Loucy (cell line): ENCODE measurements around the gene UAP1L1.

Source experiments
- EZH2phosphoT487 ChIP-seq: fragments of 200-600 bp; IDR thresholded peaks from 2 replicates; pipeline ENCODE4 v1.6.1; 2018; ENCODE audit warnings: antibody characterized with exemption, mild to moderate bottlenecking, moderate library complexity, borderline replicate concordance
- TF ChIP-seq, protein P1 (sequence below): fragments of 200-600 bp; sonication (generic); conservative IDR thresholded peaks from 2 replicates; pipeline ENCODE4 v1.5.1; 2014; ENCODE audit warnings: mild to moderate bottlenecking, antibody characterized with exemption, low read length

DNA sequence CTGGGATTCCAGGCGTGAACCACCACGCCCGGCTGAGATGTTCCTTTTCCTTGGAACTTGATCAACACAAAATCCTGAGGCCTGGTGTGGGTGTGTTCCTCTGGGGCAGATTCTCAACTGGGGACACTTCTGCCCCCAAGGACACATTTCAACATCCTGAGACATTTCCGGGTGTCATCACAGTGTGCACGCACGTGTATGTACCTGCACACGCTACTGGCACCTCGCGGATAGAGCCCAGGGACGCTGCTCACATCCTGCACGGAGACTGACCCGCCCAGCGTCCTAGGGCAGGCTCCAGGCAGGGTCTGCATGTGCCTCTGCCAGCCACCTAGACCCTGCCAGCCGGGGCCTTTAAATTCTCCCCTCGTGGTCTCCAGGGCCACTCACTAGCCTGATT lies 14.9 kb upstream of the UAP1L1 start:
- no peak for TF ChIP-seq EZH2phosphoT487
- TF ChIP-seq, protein P1, sequence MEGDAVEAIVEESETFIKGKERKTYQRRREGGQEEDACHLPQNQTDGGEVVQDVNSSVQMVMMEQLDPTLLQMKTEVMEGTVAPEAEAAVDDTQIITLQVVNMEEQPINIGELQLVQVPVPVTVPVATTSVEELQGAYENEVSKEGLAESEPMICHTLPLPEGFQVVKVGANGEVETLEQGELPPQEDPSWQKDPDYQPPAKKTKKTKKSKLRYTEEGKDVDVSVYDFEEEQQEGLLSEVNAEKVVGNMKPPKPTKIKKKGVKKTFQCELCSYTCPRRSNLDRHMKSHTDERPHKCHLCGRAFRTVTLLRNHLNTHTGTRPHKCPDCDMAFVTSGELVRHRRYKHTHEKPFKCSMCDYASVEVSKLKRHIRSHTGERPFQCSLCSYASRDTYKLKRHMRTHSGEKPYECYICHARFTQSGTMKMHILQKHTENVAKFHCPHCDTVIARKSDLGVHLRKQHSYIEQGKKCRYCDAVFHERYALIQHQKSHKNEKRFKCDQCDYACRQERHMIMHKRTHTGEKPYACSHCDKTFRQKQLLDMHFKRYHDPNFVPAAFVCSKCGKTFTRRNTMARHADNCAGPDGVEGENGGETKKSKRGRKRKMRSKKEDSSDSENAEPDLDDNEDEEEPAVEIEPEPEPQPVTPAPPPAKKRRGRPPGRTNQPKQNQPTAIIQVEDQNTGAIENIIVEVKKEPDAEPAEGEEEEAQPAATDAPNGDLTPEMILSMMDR = no peak
